HPDE6-E6E7 (cell line): ENCODE measurements around the gene EGFR.

ENCODE experiments used
- DNase-seq: peaks from one replicate; pipeline ENCODE4 v3.0.0; 2011; ENCODE audit warnings: missing footprints; ENCODE audit errors: extremely low spot score

EGFR gene

DNA sequence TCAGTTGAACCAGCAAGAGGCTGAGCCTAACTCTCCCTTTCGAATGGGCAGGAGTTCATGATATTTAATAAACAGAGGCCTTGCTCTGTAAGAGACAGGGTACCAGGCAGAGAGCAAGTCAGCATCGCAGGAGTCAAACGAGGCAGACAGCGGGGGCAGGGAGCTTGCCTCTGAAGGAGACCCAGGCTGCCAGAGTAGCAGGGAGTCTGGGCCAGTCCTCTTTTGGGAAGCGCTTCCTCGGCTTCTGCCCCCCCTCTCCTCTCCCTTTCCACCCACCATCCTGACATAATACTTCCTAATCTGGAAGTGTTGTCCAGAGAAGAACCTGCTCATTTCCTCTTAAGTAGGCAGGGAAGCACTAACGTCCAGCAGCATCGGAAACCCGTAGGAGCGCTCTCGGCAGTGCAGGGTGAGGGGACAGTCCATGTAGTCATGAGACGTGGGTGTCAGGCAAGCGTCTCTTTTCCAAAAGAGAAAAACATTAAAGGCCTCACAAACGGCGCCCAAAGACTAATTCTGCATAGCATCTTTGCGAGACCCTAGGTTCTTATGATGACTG lies 171.1 kb downstream of the EGFR start:
- no peak for DNase-seq

DNA sequence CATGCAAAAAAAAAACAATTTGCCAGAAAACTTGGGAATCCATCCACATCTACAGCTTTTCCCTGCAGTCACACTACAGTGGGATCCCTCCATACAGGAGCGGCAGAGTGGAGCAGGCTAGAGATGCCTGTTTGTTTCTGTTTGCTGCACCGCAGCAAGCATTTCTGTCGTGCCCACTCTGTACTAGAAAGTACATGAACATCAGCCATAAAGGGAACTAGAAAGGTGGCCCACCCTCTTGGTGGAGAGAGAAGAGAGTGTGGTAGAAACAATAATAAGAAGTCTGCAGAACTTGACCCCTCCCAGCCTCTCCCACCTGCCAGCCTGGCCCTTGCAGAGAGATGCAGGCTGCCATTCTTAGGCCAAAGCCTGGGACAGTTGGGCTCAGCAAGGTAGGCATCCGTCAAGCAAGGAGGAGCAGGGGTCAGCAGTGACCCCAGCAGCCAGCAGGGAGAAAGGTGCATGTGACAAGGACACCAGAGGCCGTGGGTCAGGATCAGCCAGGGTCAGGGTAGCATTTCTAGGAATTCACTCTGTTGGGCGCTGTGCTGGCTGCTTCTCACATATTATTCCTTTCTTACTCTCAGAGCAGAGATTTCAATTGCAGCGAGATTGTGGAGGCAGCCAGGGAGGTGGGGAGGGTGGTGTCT lies 171.8 kb downstream of the EGFR start:
- DNase-seq: no peak

DNA sequence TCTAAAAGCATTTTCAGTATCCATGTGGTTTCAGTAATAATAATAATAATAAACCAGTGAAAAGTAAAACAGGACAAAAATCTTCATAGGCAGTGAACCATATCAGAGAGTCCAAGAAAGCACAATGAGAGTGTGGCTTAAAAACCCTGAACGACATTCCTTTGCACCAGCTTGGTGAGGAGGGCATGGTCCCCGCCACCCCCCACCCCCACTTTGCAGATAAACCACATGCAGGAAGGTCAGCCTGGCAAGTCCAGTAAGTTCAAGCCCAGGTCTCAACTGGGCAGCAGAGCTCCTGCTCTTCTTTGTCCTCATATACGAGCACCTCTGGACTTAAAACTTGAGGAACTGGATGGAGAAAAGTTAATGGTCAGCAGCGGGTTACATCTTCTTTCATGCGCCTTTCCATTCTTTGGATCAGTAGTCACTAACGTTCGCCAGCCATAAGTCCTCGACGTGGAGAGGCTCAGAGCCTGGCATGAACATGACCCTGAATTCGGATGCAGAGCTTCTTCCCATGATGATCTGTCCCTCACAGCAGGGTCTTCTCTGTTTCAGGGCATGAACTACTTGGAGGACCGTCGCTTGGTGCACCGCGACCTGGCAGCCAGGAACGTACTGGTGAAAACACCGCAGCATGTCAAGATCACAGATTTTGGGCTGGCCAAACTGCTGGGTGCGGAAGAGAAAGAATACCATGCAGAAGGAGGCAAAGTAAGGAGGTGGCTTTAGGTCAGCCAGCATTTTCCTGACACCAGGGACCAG lies 172.5 kb downstream of the EGFR start:
- DNase-seq: no peak

DNA sequence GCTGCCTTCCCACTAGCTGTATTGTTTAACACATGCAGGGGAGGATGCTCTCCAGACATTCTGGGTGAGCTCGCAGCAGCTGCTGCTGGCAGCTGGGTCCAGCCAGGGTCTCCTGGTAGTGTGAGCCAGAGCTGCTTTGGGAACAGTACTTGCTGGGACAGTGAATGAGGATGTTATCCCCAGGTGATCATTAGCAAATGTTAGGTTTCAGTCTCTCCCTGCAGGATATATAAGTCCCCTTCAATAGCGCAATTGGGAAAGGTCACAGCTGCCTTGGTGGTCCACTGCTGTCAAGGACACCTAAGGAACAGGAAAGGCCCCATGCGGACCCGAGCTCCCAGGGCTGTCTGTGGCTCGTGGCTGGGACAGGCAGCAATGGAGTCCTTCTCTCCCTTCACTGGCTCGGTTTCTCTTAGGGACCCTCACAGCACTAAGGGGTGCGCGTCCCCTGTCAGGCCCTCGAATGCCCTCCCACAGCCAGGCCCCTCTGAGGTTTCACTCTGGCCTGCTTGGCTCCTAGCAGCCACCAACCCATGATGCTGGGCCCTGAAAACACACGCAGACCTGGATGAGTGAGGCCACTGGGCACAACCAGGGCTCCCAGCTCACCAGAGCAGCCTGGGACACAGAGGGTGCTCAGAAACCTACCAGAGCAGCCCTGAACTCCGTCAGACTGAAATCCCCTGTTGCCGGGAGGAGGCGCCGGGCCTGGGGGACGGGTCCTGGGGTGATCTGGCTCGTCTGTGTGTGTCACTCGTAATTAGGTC lies 173.3 kb downstream of the EGFR start:
- DNase-seq: no peak

DNA sequence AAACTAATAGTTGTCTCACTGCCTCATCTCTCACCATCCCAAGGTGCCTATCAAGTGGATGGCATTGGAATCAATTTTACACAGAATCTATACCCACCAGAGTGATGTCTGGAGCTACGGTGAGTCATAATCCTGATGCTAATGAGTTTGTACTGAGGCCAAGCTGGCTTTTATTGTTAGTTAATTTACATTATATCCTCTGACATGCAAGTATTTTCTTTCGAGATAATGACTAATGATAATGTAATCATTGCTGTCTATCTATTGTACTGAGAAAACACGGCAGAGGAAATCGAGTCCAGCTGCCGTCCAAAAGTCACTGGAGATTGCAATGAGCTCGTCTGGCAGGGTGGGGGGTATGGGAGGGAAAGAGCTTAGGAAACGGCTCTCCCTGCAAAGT lies 173.9 kb downstream of the EGFR start:
- DNase-seq: no peak

DNA sequence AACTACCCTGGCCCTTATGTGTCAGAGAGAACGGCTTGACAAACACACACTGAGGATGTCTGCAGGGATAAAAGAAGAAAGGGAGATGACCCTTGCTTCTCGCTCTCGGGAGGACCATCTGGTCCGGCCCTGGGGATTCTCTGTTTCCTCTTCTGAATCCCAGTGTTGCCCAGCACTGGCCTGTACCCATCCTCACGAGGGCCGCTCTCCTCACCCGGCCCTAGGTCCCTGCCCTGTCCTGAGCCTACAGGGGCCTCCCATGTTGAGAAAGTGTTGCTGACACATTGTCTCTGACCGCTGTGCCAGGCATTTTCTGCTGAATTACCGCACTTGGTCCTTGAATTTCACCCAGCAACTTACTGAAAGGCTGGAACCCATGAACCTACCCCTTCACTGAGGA lies 174.4 kb downstream of the EGFR start:
- no peak for DNase-seq

DNA sequence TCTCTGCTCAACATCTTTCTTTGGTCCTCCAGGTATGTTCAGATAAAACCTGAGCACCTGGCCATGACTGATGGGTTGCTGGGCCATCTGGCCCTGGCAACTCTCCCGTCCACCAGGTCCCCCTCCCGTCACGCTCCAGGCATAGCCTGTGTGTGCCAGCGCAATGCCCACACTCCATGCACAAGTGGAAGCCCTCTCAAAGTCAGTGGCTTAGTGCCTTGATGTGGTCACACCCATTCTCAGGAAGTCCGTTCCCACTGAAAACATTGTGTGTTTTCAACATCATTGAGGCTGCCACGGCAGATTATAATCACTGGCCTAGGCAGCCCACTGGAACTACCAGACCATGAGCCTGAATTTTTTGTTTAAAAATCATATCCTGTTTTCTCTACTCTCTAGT lies 175.7 kb downstream of the EGFR start:
- no peak for DNase-seq

DNA sequence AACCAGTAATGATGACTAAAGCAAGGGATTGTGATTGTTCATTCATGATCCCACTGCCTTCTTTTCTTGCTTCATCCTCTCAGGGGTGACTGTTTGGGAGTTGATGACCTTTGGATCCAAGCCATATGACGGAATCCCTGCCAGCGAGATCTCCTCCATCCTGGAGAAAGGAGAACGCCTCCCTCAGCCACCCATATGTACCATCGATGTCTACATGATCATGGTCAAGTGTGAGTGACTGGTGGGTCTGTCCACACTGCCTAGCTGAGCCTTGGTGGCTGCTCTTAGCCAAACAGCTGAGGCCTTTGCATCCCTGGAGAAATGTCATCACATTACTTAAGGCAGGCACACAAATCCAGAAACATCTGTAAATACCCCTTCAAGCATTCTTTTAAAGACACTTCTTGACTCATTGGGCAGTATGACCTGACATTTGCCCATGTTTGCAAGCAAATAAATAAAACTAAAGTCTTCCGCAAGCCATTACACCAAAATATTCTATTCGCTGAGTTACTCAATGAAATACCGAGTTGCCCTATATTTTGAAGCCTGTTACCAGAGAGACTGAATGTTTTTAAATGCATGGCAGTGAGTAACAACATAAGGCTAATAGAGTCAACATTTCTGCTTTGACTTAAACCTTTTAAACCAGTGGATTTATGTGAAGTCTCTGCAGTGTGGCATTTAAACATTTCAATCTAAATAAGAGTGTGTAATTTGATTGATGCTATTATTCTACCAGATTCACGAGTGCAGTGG lies 180.0 kb downstream of the EGFR start:
- DNase-seq: no peak

DNA sequence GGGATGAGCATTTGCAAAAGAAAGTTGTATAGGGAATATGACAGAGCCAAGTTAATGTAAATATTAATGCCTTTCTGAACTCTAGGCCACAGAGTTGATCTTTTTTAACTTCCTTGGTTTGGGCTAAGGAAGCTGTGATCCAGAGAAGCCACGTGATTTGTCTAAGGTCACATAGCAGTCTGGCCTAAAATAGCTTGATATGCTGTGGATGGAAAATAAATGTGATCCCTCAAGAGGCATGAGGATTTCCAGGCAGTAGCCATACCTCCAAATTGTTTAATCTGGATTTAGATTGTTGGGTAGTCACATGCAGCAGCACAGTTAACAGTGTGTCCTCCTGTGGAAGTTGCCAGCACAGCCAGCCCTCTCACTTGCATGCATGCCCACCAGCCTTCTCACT lies 180.6 kb downstream of the EGFR start:
- DNase-seq: no peak

DNA sequence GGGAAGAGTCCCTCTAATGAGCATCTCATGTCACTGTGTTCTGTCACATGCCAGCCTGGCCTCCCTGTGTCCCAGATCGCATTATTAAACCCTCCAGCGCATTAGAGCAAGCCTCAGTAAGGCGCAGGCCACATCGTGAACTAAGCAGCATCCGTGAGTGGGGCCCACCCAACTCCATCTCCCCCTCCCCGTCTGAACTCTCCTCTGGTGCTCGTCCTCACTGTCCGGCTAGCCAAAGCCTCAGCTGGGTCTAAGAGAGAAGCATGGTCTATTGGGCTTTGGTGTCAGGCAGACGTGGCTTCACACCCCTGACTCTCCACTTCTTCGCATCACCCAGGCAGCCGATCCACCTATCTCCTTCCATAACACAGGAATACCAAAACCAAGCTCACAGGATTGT lies 181.6 kb downstream of the EGFR start:
- no peak for DNase-seq

DNA sequence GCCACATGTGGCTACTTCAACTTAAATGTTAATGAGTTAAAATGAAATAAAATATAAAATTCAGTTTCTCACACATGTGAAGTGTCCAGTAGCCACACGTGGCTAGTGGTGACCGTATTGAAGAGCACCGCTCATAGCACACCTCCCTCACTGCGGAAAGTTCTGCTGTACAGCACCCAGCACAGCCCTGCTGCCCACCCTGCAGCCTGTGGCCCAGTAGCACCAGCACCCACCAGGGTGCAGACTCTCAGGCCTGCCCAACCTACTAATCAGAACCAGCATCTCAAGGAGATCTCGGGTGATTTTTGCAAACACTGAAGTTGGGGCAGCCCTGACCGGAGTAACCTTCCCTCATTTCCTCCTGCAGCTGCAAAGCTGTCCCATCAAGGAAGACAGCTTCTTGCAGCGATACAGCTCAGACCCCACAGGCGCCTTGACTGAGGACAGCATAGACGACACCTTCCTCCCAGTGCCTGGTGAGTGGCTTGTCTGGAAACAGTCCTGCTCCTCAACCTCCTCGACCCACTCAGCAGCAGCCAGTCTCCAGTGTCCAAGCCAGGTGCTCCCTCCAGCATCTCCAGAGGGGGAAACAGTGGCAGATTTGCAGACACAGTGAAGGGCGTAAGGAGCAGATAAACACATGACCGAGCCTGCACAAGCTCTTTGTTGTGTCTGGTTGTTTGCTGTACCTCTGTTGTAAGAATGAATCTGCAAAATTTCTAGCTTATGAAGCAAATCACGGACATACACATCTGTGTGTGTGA lies 183.5 kb downstream of the EGFR start:
- no peak for DNase-seq

DNA sequence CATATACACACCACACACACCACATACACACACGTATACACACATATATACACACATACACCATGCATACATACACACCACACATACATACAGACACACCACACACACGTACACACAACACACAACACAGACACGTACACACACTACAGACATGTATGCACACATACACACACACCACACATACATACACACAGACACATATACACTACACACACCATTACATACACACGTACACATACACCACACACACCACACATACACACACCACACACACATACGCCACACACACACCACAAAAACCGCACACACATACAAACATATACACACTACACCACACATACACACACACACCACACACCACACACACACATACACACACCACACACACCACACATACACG lies 184.5 kb downstream of the EGFR start:
- no peak for DNase-seq

DNA sequence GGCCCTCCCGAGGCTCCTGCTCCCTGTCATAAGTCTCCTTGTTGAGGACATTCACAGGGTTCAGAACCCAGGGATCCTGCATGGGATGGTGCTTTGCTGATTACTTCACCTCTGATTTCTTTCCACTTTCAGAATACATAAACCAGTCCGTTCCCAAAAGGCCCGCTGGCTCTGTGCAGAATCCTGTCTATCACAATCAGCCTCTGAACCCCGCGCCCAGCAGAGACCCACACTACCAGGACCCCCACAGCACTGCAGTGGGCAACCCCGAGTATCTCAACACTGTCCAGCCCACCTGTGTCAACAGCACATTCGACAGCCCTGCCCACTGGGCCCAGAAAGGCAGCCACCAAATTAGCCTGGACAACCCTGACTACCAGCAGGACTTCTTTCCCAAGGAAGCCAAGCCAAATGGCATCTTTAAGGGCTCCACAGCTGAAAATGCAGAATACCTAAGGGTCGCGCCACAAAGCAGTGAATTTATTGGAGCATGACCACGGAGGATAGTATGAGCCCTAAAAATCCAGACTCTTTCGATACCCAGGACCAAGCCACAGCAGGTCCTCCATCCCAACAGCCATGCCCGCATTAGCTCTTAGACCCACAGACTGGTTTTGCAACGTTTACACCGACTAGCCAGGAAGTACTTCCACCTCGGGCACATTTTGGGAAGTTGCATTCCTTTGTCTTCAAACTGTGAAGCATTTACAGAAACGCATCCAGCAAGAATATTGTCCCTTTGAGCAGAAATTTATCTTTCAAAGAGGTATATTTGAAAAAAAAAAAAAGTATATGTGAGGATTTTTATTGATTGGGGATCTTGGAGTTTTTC lies 186.5 kb downstream of the EGFR start:
- DNase-seq: no peak

DNA sequence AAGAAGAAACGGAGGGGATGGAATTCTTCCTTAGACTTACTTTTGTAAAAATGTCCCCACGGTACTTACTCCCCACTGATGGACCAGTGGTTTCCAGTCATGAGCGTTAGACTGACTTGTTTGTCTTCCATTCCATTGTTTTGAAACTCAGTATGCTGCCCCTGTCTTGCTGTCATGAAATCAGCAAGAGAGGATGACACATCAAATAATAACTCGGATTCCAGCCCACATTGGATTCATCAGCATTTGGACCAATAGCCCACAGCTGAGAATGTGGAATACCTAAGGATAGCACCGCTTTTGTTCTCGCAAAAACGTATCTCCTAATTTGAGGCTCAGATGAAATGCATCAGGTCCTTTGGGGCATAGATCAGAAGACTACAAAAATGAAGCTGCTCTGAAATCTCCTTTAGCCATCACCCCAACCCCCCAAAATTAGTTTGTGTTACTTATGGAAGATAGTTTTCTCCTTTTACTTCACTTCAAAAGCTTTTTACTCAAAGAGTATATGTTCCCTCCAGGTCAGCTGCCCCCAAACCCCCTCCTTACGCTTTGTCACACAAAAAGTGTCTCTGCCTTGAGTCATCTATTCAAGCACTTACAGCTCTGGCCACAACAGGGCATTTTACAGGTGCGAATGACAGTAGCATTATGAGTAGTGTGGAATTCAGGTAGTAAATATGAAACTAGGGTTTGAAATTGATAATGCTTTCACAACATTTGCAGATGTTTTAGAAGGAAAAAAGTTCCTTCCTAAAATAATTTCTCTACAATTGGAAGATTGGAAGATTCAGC lies 187.6 kb downstream of the EGFR start:
- DNase-seq: no peak

DNA sequence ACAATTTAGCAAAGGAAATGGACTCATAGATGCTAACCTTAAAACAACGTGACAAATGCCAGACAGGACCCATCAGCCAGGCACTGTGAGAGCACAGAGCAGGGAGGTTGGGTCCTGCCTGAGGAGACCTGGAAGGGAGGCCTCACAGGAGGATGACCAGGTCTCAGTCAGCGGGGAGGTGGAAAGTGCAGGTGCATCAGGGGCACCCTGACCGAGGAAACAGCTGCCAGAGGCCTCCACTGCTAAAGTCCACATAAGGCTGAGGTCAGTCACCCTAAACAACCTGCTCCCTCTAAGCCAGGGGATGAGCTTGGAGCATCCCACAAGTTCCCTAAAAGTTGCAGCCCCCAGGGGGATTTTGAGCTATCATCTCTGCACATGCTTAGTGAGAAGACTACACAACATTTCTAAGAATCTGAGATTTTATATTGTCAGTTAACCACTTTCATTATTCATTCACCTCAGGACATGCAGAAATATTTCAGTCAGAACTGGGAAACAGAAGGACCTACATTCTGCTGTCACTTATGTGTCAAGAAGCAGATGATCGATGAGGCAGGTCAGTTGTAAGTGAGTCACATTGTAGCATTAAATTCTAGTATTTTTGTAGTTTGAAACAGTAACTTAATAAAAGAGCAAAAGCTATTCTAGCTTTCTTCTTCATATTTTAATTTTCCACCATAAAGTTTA lies 188.8 kb downstream of the EGFR start:
- DNase-seq: no peak

DNA sequence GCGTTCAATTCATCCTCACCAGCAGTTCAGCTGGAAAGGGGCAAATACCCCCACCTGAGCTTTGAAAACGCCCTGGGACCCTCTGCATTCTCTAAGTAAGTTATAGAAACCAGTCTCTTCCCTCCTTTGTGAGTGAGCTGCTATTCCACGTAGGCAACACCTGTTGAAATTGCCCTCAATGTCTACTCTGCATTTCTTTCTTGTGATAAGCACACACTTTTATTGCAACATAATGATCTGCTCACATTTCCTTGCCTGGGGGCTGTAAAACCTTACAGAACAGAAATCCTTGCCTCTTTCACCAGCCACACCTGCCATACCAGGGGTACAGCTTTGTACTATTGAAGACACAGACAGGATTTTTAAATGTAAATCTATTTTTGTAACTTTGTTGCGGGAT lies 190.5 kb downstream of the EGFR start:
- no peak for DNase-seq

DNA sequence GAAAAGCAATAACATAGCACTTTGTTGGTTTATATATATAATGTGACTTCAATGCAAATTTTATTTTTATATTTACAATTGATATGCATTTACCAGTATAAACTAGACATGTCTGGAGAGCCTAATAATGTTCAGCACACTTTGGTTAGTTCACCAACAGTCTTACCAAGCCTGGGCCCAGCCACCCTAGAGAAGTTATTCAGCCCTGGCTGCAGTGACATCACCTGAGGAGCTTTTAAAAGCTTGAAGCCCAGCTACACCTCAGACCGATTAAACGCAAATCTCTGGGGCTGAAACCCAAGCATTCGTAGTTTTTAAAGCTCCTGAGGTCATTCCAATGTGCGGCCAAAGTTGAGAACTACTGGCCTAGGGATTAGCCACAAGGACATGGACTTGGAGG lies 191.4 kb downstream of the EGFR start:
- no peak for DNase-seq

DNA sequence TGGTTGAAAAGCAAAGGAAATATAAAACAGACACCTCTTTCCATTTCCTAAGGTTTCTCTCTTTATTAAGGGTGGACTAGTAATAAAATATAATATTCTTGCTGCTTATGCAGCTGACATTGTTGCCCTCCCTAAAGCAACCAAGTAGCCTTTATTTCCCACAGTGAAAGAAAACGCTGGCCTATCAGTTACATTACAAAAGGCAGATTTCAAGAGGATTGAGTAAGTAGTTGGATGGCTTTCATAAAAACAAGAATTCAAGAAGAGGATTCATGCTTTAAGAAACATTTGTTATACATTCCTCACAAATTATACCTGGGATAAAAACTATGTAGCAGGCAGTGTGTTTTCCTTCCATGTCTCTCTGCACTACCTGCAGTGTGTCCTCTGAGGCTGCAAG lies 191.9 kb downstream of the EGFR start:
- no peak for DNase-seq

DNA sequence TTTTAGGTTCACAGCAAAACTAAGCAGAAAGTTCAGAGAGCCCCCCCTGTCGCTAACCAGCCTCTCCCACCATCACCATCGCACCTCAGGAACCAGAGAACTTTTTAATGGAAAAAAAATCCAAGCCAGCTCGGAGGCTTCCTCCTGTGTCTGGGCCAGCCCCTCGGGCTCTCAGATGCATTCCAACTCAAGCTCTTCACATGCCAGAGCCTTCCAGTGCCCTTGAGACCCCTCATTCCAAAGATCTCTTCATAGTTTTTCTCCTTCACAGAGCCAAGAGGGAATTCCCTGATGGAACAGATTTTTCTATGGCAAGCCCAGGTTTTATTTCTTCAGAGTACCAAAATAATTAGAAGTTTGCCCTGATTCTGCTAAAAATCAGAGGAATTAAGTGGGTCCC lies 192.9 kb downstream of the EGFR start:
- DNase-seq: no peak
